SJCRH30 (cell line): ENCODE measurements around the gene PRPF8. TPM values are rescaled to one million over a fixed set of nuclear protein-coding genes. Genes with fewer than 3 reads are reported as not detected.

Source experiments
- DNase-seq, 2 experiments: peaks; one replicate each; pipeline ENCODE4 v3.0.0-alpha.2; 2015 to 2020
- H3K27ac ChIP-seq: fragments of 250-450 bp; sonication (Bioruptor Pico); 2 replicates; pipeline ENCODE4 v1.5.1; 2020; ENCODE audit warnings: mild to moderate bottlenecking, moderate library complexity
- H3K27me3 ChIP-seq: fragments of 250-450 bp; sonication (Bioruptor Pico); 2 replicates; pipeline ENCODE4 v1.5.1; 2020; ENCODE audit warnings: mild to moderate bottlenecking, moderate library complexity
- H3K36me3 ChIP-seq: fragments of 250-450 bp; sonication (Bioruptor Pico); 2 replicates; pipeline ENCODE4 v1.5.1; 2020; ENCODE audit warnings: mild to moderate bottlenecking, moderate library complexity
- H3K4me1 ChIP-seq: fragments of 250-450 bp; sonication (Bioruptor Pico); 2 replicates; pipeline ENCODE4 v1.5.1; 2020; ENCODE audit warnings: mild to moderate bottlenecking, moderate library complexity
- H3K4me3 ChIP-seq: fragments of 250-450 bp; sonication (Bioruptor Pico); 2 replicates; pipeline ENCODE4 v1.5.1; 2020; ENCODE audit warnings: mild to moderate bottlenecking, moderate library complexity
- H3K9me3 ChIP-seq: fragments of 250-450 bp; sonication (Bioruptor Pico); replicated peaks from 2 replicates; pipeline ENCODE4 v1.5.1; 2020; ENCODE audit warnings: mild to moderate bottlenecking, moderate library complexity
- total RNA-seq: library from RNA; depleted of rRNA; stranded (reverse); fragments of >200 nt; shearing (Covaris generic); gene quantifications from 2 replicates; pipeline ENCODE4 v1.2.3, GENCODE V29; 2014

The PRPF8 gene
- total RNA-seq, 1 experiment from 2014 or later, result 145 TPM

- no peak for DNase-seq
- H3K27ac ChIP-seq, result no peak overlapping the region
- no peaks in the 10 kb centered on the region for H3K27me3 ChIP-seq
These were observed 48.8 kb downstream of the PRPF8 start for GRCh38 chr17:1635675-1636465.

GRCh38 chr17:1634841-1635650 lies 49.6 kb downstream of the PRPF8 start:
- H3K27me3 ChIP-seq, result no peaks in the 10 kb centered on the region
- no peak for DNase-seq
- no peak overlapping the region for H3K27ac ChIP-seq
- H3K4me3 ChIP-seq, result no peak overlapping the region
- H3K36me3 ChIP-seq, result no peaks in the 10 kb centered on the region
- H3K9me3 ChIP-seq, result no peaks in the 10 kb centered on the region
- H3K4me1 ChIP-seq, result no peaks in the 10 kb centered on the region; the same call in 1 of the 2 replicates

More at GRCh38 chr17:1635675-1636465, 48.8 kb downstream of the PRPF8 start:
- Histone ChIP-seq H3K9me3 (no peaks in the 10 kb centered on the region), H3K4me3 (no peak overlapping the region), H3K4me1 (no peaks in the 10 kb centered on the region; the same call in 1 of the 2 replicates), H3K36me3 (no peaks in the 10 kb centered on the region)

GRCh38 chr17:1630662-1631061 lies 54.0 kb downstream of the PRPF8 start:
- no peak overlapping the region for H3K4me3 ChIP-seq
- no peak for DNase-seq
- H3K9me3 ChIP-seq, result no peaks in the 10 kb centered on the region
- no peaks in the 10 kb centered on the region for H3K36me3 ChIP-seq
- H3K27me3 ChIP-seq, result no peaks in the 10 kb centered on the region
- no peak overlapping the region for H3K27ac ChIP-seq
- H3K4me1 ChIP-seq, result no peaks in the 10 kb centered on the region

- H3K9me3 ChIP-seq, result no peaks in the 10 kb centered on the region
- H3K27ac ChIP-seq, result no peak overlapping the region
- DNase-seq, result peak; percentile 45 to 49
- no peaks in the 10 kb centered on the region for H3K36me3 ChIP-seq
- H3K27me3 ChIP-seq, result no peaks in the 10 kb centered on the region
- peak overlapping the region; percentile 65 for H3K4me3 ChIP-seq
- no peaks in the 10 kb centered on the region for H3K4me1 ChIP-seq
These were observed 55.0 kb downstream of the PRPF8 start for GRCh38 chr17:1629504-1630310.

- DNase-seq, result peak; percentile 88 to 89
- Histone ChIP-seq H3K9me3 (no peaks in the 10 kb centered on the region), H3K4me3 (peak overlapping the region; percentile 65), H3K36me3 (no peaks in the 10 kb centered on the region), H3K4me1 (no peaks in the 10 kb centered on the region), H3K27me3 (no peaks in the 10 kb centered on the region), H3K27ac (no peak overlapping the region; the same call in 1 of the 2 replicates)
These were observed 55.7 kb downstream of the PRPF8 start for GRCh38 chr17:1628856-1629503.

GRCh38 chr17:1627982-1628855 lies 56.4 kb downstream of the PRPF8 start, which contains the start of gene SLC43A2:
Gene SLC43A2, minus strand, starts transcription at chr17:1628834. Its CDS starts 960 bp downstream, at chr17:1627874.
- Histone ChIP-seq H3K4me1 (no peaks in the 10 kb centered on the region), H3K4me3 (peak within 1 kb of the TSS; percentile 65), H3K9me3 (no peaks in the 10 kb centered on the region), H3K36me3 (no peaks in the 10 kb centered on the region), H3K27me3 (no peaks in the 10 kb centered on the region), H3K27ac (peak within 1 kb of the TSS; percentile 32; the same call in 1 of the 2 replicates)
- DNase-seq, result peak; percentile 67 to 77

- Histone ChIP-seq H3K4me3 (no peak overlapping the region), H3K27me3 (no peaks in the 10 kb centered on the region), H3K9me3 (no peaks in the 10 kb centered on the region), H3K36me3 (no peaks in the 10 kb centered on the region), H3K4me1 (no peaks in the 10 kb centered on the region), H3K27ac (no peak overlapping the region)
- no peak for DNase-seq
These were observed 57.3 kb downstream of the PRPF8 start for GRCh38 chr17:1627182-1627981.

GRCh38 chr17:1626333-1626732 lies 58.3 kb downstream of the PRPF8 start:
- Histone ChIP-seq H3K36me3 (no peaks in the 10 kb centered on the region), H3K27ac (no peak overlapping the region), H3K4me3 (no peak overlapping the region), H3K4me1 (no peaks in the 10 kb centered on the region), H3K27me3 (no peaks in the 10 kb centered on the region), H3K9me3 (no peaks in the 10 kb centered on the region)
- DNase-seq, result no peak

GRCh38 chr17:1625581-1625980 lies 59.1 kb downstream of the PRPF8 start:
- Histone ChIP-seq H3K4me3 (no peak overlapping the region), H3K36me3 (no peaks in the 10 kb centered on the region), H3K4me1 (no peaks in the 10 kb centered on the region), H3K9me3 (no peaks in the 10 kb centered on the region), H3K27me3 (no peaks in the 10 kb centered on the region), H3K27ac (no peak overlapping the region)
- DNase-seq, result no peak

- H3K27ac ChIP-seq, result no peak overlapping the region
- DNase-seq, result no peak
- H3K27me3 ChIP-seq, result no peaks in the 10 kb centered on the region
- no peaks in the 10 kb centered on the region for H3K4me1 ChIP-seq
- no peaks in the 10 kb centered on the region for H3K36me3 ChIP-seq
- no peaks in the 10 kb centered on the region for H3K9me3 ChIP-seq
- no peak overlapping the region for H3K4me3 ChIP-seq
These were observed 59.6 kb downstream of the PRPF8 start for GRCh38 chr17:1625053-1625452.

GRCh38 chr17:1624650-1625049 lies 60.0 kb downstream of the PRPF8 start:
- no peak for DNase-seq
- Histone ChIP-seq H3K27me3 (no peaks in the 10 kb centered on the region), H3K4me3 (no peak overlapping the region), H3K9me3 (no peaks in the 10 kb centered on the region), H3K36me3 (no peaks in the 10 kb centered on the region), H3K27ac (no peak overlapping the region), H3K4me1 (no peaks in the 10 kb centered on the region)

GRCh38 chr17:1623057-1623630 lies 61.5 kb downstream of the PRPF8 start:
- Histone ChIP-seq H3K27ac (no peak overlapping the region), H3K4me3 (no peak overlapping the region), H3K9me3 (no peaks in the 10 kb centered on the region), H3K4me1 (no peaks in the 10 kb centered on the region), H3K36me3 (no peaks in the 10 kb centered on the region), H3K27me3 (no peaks in the 10 kb centered on the region)
- DNase-seq, result no peak
